Breast epithelium (tissue), 4 donors: ENCODE measurements around the gene TMEM163. TPM values are rescaled to one million over a fixed set of nuclear protein-coding genes. Genes with fewer than 3 reads are reported as not detected.
A peak's percentile ranks its signal among the peaks of the same experiment; 100 is the strongest.

ENCODE experiments used
- DNase-seq, 2 donors: peaks; one replicate each; pipeline ENCODE4 v3.0.0-alpha.2; 2019; ENCODE audit warnings: low spot score in 2 of 2
- H3K27ac ChIP-seq, 2 donors: fragments of 200-600 bp; sonication (generic) in 1 of 2; one replicate each; pipeline ENCODE4 v1.5.1; 2016 to 2019; ENCODE audit warnings: mild to moderate bottlenecking in 1 of 2
- H3K27me3 ChIP-seq, 2 donors: fragments of 200-600 bp; sonication (generic) in 1 of 2; one replicate each; pipeline versions ENCODE4 v1.5.1 to v1.6.0; 2017 to 2019; ENCODE audit warnings: control low read depth in 1 of 2, mild to moderate bottlenecking in 1 of 2
- H3K36me3 ChIP-seq: fragments of 200-600 bp; one replicate; pipeline ENCODE4 v1.5.1; 2019
- H3K4me1 ChIP-seq, 2 donors: fragments of 200-600 bp; sonication (generic); one replicate each; pipeline ENCODE4 v1.5.1; 2016 to 2019; ENCODE audit warnings: control low read depth in 1 of 2
- H3K4me3 ChIP-seq, 3 donors: fragments of 200-600 bp; sonication (generic); 1 replicate in 2 of 3; 2 replicates in 1 of 3; pipeline ENCODE4 v1.5.1; 2016 to 2019; ENCODE audit warnings: mild to moderate bottlenecking in 3 of 3, moderate library complexity in 2 of 3
- H3K9me3 ChIP-seq, 2 donors: fragments of 200-600 bp; sonication (generic) in 1 of 2; one replicate each; pipeline ENCODE4 v1.5.1; 2016 to 2019; ENCODE audit warnings: control low read depth in 1 of 2
- CTCF ChIP-seq, 3 donors: fragments of 450-650 bp; IDR thresholded peaks; one replicate each; pipeline ENCODE4 v1.5.1; 2016 to 2017; ENCODE audit warnings: antibody characterized with exemption in 3 of 3, mild to moderate bottlenecking in 3 of 3, moderate library complexity in 3 of 3
- POLR2A ChIP-seq: fragments of 450-650 bp; IDR thresholded peaks from one replicate; pipeline ENCODE4 v1.6.1; 2016; ENCODE audit warnings: antibody characterized with exemption, mild to moderate bottlenecking, moderate library complexity
- POLR2AphosphoS5 ChIP-seq, 3 donors: sonication (generic); formaldehyde crosslinking; IDR thresholded peaks; one replicate each; pipeline ENCODE4 v1.6.1; 2017; ENCODE audit warnings: antibody characterized with exemption in 3 of 3
- intact Hi-C: fragments of 100-400 bp; cut with DNase I; formaldehyde crosslinking; loops from one replicate; pipeline ENCODE4 v1.15.1; 2023; ENCODE audit warnings: low total_unique reads
- total RNA-seq, 3 donors: library from RNA; depleted of rRNA; stranded (reverse); fragments of >200 nt; gene quantifications; one replicate each; pipeline ENCODE4 v1.1.0, GENCODE V29; 2016

TMEM163 gene
- total RNA-seq: 1 to 10 TPM in 1 of 3 donors, under 1 TPM in 2; 0.32 to 1.5 (median 0.66) TPM

GRCh38 chr2:134718817-134719814, at the start of gene TMEM163:
Gene TMEM163, minus strand, starts transcription at chr2:134719000.
- DNase-seq: no peak
- intact Hi-C loops: no loop called here
- Histone ChIP-seq H3K4me1 (no peaks in the 10 kb centered on the region), H3K4me3 (peak within 1 kb of the TSS; percentile 16 to 71 (median 58)), H3K9me3 (no peaks in the 10 kb centered on the region), H3K27me3 (peaks cover 0 to 34% of the 10 kb centered on the region in 2 donors), H3K27ac (no peak within 1 kb of the TSS), H3K36me3 (no peaks in the 10 kb centered on the region)
- TF ChIP-seq POLR2AphosphoS5 (IDR thresholded peaks at IDR 0.05): no peak
- TF ChIP-seq POLR2A: no peak
- no peak for TF ChIP-seq CTCF (IDR thresholded peaks at IDR 0.05)

GRCh38 chr2:134766583-134766982, 47.8 kb upstream of the TMEM163 start:
- intact Hi-C loops: no loop called here
- Histone ChIP-seq H3K9me3 (no peaks in the 10 kb centered on the region), H3K4me3 (no peak overlapping the region), H3K36me3 (no peaks in the 10 kb centered on the region), H3K27ac (no peak overlapping the region), H3K4me1 (no peaks in the 10 kb centered on the region), H3K27me3 (no peaks in the 10 kb centered on the region)
- DNase-seq: no peak
- TF ChIP-seq CTCF (IDR thresholded peaks at IDR 0.05) (no peak), POLR2A (no peak), POLR2AphosphoS5 (IDR thresholded peaks at IDR 0.05) (no peak)

- H3K4me1 ChIP-seq: no peaks in the 10 kb centered on the region
- no peaks in the 10 kb centered on the region for H3K9me3 ChIP-seq
- TF ChIP-seq POLR2A (no peak), CTCF (IDR thresholded peaks at IDR 0.05) (no peak), POLR2AphosphoS5 (IDR thresholded peaks at IDR 0.05) (no peak)
- H3K36me3 ChIP-seq: no peaks in the 10 kb centered on the region
- no peak overlapping the region for H3K4me3 ChIP-seq
- H3K27ac ChIP-seq: no peak overlapping the region
- intact Hi-C loops: no loop called here
- DNase-seq: no peak
- H3K27me3 ChIP-seq: no peaks in the 10 kb centered on the region
These were observed 47.2 kb upstream of the TMEM163 start for GRCh38 chr2:134765987-134766386.

GRCh38 chr2:134764164-134764563, 45.4 kb upstream of the TMEM163 start:
- TF ChIP-seq CTCF (IDR thresholded peaks at IDR 0.05) (no peak), POLR2AphosphoS5 (IDR thresholded peaks at IDR 0.05) (no peak), POLR2A (no peak)
- no peaks in the 10 kb centered on the region for H3K27me3 ChIP-seq
- no peaks in the 10 kb centered on the region for H3K36me3 ChIP-seq
- no peak overlapping the region for H3K4me3 ChIP-seq
- DNase-seq: no peak
- H3K4me1 ChIP-seq: no peaks in the 10 kb centered on the region
- H3K27ac ChIP-seq: no peak overlapping the region
- H3K9me3 ChIP-seq: no peaks in the 10 kb centered on the region
- intact Hi-C loops: no loop called here

GRCh38 chr2:134763164-134763710, 44.4 kb upstream of the TMEM163 start:
- Histone ChIP-seq H3K4me3 (no peak overlapping the region), H3K27me3 (no peaks in the 10 kb centered on the region), H3K4me1 (no peaks in the 10 kb centered on the region), H3K36me3 (no peaks in the 10 kb centered on the region), H3K9me3 (no peaks in the 10 kb centered on the region), H3K27ac (no peak overlapping the region)
- TF ChIP-seq POLR2A (no peak), CTCF (IDR thresholded peaks at IDR 0.05) (no peak), POLR2AphosphoS5 (IDR thresholded peaks at IDR 0.05) (no peak)
- intact Hi-C loops: no loop called here
- DNase-seq: no peak
